Measurements from ENCODE around the gene GSN.

- TF ChIP-seq CTCF (IDR thresholded peaks at IDR 0.05) (no peak), ZFX (IDR thresholded peaks at IDR 0.05; ENCODE audit: borderline replicate concordance) (no peak)
Observed at GRCh38 chr9:121269642-121270254, 1.8 kb downstream of the GSN start.
